ENCODE data around the gene ZFP92.

- TF ChIP-seq POLR2AphosphoS5 (IDR thresholded peaks at IDR 0.05), result no peak
- no peak for TF ChIP-seq CTCF (IDR thresholded peaks at IDR 0.05; ENCODE audit: poor library complexity, severe bottlenecking)
- no peak for TF ChIP-seq EP300 (conservative IDR thresholded peaks at IDR 0.05; ENCODE audit: poor library complexity, severe bottlenecking)
- no peak for TF ChIP-seq MXI1 (conservative IDR thresholded peaks at IDR 0.05; ENCODE audit: poor library complexity, severe bottlenecking)
Observed at GRCh38 chrX:153416781-153417450, 5.6 kb downstream of the ZFP92 start.

All from neural cell (in vitro differentiated cells).